ENCODE measurements around the gene TAS2R3. TPM values are rescaled to one million over a fixed set of nuclear protein-coding genes. Genes with fewer than 3 reads are reported as not detected.
A peak's percentile ranks its signal among the peaks of the same experiment; 100 is the strongest.
"Not testable (repeated sequence)": the region's sequence is repeated elsewhere in the genome, so short reads cannot be mapped to it uniquely, and the experiment has no call there.

Gene TAS2R3
- polyA plus RNA-seq, 1 donor (not counting 4 experiments of a cell fraction or from before 2014, with no cell fraction given): 0.51 TPM

DNA sequence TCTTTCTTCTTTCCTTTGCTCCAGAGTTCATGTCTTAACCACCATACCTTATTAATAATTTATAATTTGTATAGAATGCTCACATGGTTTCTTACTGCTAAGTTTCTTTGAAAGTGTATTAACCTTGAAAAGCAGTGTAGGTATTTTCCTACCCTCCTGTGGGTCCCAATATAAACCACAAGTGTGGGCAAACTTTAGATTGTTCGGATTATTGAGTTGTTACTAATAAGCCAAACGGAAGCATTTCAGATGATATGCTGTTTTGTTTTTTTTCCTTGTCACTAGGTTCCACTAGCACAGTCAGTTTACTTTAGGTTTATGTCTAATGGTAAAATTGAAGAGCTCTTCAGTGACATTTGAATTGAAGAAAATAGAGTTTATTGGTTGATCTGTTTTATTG is 15.5 kb upstream of the TAS2R3 start:
- dilution Hi-C loops (cut with MboI; ENCODE audit: extremely low pct_ligation_motif_present, low sequenced_read_pairs): no loop called here
- Histone ChIP-seq H3K4me3 (ENCODE audit: control insufficient read depth in 2 of 3, extremely low read depth in 1 of 3, insufficient read depth in 2 of 3, low read depth in 1 of 3, low read length in 3 of 3) (no peak overlapping the region), H3K9ac (ENCODE audit: control insufficient read depth, extremely low read depth, insufficient read depth, low read length) (no peak overlapping the region), H3K4me2 (ENCODE audit: control insufficient read depth, extremely low read depth, insufficient read depth, low read depth, low read length) (no peak overlapping the region), H4K20me1 (ENCODE audit: control insufficient read depth, extremely low read depth, insufficient read depth, low read length) (no peaks in the 10 kb centered on the region), H2AFZ (ENCODE audit: control insufficient read depth, low read length) (no peak overlapping the region), H3K79me2 (ENCODE audit: control insufficient read depth, insufficient read depth, low read length) (no peaks in the 10 kb centered on the region), H3K9me3 (ENCODE audit: control insufficient read depth, low read depth, low read length) (peaks cover 4% of the 10 kb centered on the region), H3K36me3 (ENCODE audit: control insufficient read depth in 2 of 2, extremely low read depth in 1 of 2, insufficient read depth in 2 of 2, low read length in 2 of 2) (peaks cover 27 to 35% of the 10 kb centered on the region in 2 experiments), H3K27me3 (ENCODE audit: control insufficient read depth, extremely low read depth, insufficient read depth, low read length) (no peaks in the 10 kb centered on the region), H3K9me1 (ENCODE audit: control insufficient read depth, extremely low read depth, insufficient read depth, low read length) (no peaks in the 10 kb centered on the region), H3K4me1 (ENCODE audit: control insufficient read depth, extremely low read depth, insufficient read depth, low read length) (no peaks in the 10 kb centered on the region), H3K27ac (ENCODE audit: control insufficient read depth, insufficient read depth, low read length) (no peak overlapping the region)
- DNase-seq (ENCODE audit: low read depth, low spot score): no peak
- TF ChIP-seq EZH2 (IDR thresholded peaks at IDR 0.05; ENCODE audit: low read length): no peak
- TF ChIP-seq, protein P1, sequence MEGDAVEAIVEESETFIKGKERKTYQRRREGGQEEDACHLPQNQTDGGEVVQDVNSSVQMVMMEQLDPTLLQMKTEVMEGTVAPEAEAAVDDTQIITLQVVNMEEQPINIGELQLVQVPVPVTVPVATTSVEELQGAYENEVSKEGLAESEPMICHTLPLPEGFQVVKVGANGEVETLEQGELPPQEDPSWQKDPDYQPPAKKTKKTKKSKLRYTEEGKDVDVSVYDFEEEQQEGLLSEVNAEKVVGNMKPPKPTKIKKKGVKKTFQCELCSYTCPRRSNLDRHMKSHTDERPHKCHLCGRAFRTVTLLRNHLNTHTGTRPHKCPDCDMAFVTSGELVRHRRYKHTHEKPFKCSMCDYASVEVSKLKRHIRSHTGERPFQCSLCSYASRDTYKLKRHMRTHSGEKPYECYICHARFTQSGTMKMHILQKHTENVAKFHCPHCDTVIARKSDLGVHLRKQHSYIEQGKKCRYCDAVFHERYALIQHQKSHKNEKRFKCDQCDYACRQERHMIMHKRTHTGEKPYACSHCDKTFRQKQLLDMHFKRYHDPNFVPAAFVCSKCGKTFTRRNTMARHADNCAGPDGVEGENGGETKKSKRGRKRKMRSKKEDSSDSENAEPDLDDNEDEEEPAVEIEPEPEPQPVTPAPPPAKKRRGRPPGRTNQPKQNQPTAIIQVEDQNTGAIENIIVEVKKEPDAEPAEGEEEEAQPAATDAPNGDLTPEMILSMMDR (optimal IDR thresholded peaks at IDR 0.05 in 1 of 3, IDR thresholded peaks at IDR 0.05 in 1 of 3, conservative IDR thresholded peaks at IDR 0.05 in 1 of 3; ENCODE audit: extremely low read depth in 1 of 3, insufficient read depth in 2 of 3, low read length in 3 of 3): no peak
- FAIRE-seq: no peak

GRCh38 chr7:141751904-141752303 is 12.0 kb upstream of the TAS2R3 start:
- dilution Hi-C loops (cut with MboI; ENCODE audit: extremely low pct_ligation_motif_present, low sequenced_read_pairs); H3K27ac ChIP-seq (ENCODE audit: control insufficient read depth, insufficient read depth, low read length); DNase-seq (ENCODE audit: low read depth, low spot score); H3K4me1 ChIP-seq (ENCODE audit: control insufficient read depth, extremely low read depth, insufficient read depth, low read length); H3K9me1 ChIP-seq (ENCODE audit: control insufficient read depth, extremely low read depth, insufficient read depth, low read length); H3K27me3 ChIP-seq (ENCODE audit: control insufficient read depth, extremely low read depth, insufficient read depth, low read length); H3K9ac ChIP-seq (ENCODE audit: control insufficient read depth, extremely low read depth, insufficient read depth, low read length); H4K20me1 ChIP-seq (ENCODE audit: control insufficient read depth, extremely low read depth, insufficient read depth, low read length); H2AFZ ChIP-seq (ENCODE audit: control insufficient read depth, low read length); H3K79me2 ChIP-seq (ENCODE audit: control insufficient read depth, insufficient read depth, low read length); H3K4me2 ChIP-seq (ENCODE audit: control insufficient read depth, extremely low read depth, insufficient read depth, low read depth, low read length); FAIRE-seq; H3K9me3 ChIP-seq (ENCODE audit: control insufficient read depth, low read depth, low read length); H3K4me3 ChIP-seq (ENCODE audit: control insufficient read depth in 2 of 3, extremely low read depth in 1 of 3, insufficient read depth in 2 of 3, low read depth in 1 of 3, low read length in 3 of 3): not testable (repeated sequence)
- H3K36me3 ChIP-seq (ENCODE audit: control insufficient read depth in 2 of 2, extremely low read depth in 1 of 2, insufficient read depth in 2 of 2, low read length in 2 of 2): peaks cover 20 to 34% of the 10 kb centered on the region in 2 experiments

- no peak for DNase-seq (ENCODE audit: low read depth, low spot score)
- Histone ChIP-seq H4K20me1 (ENCODE audit: control insufficient read depth, extremely low read depth, insufficient read depth, low read length) (no peaks in the 10 kb centered on the region), H2AFZ (ENCODE audit: control insufficient read depth, low read length) (no peak overlapping the region), H3K79me2 (ENCODE audit: control insufficient read depth, insufficient read depth, low read length) (peaks cover 2% of the 10 kb centered on the region), H3K27me3 (ENCODE audit: control insufficient read depth, extremely low read depth, insufficient read depth, low read length) (no peaks in the 10 kb centered on the region), H3K9me3 (ENCODE audit: control insufficient read depth, low read depth, low read length) (peaks cover 4% of the 10 kb centered on the region), H3K4me1 (ENCODE audit: control insufficient read depth, extremely low read depth, insufficient read depth, low read length) (no peaks in the 10 kb centered on the region), H3K36me3 (ENCODE audit: control insufficient read depth in 2 of 2, extremely low read depth in 1 of 2, insufficient read depth in 2 of 2, low read length in 2 of 2) (peaks cover 23 to 38% of the 10 kb centered on the region in 2 experiments), H3K27ac (ENCODE audit: control insufficient read depth, insufficient read depth, low read length) (no peak overlapping the region), H3K9me1 (ENCODE audit: control insufficient read depth, extremely low read depth, insufficient read depth, low read length) (no peaks in the 10 kb centered on the region), H3K4me2 (ENCODE audit: control insufficient read depth, extremely low read depth, insufficient read depth, low read depth, low read length) (no peak overlapping the region), H3K9ac (ENCODE audit: control insufficient read depth, extremely low read depth, insufficient read depth, low read length) (no peak overlapping the region), H3K4me3 (ENCODE audit: control insufficient read depth in 2 of 3, extremely low read depth in 1 of 3, insufficient read depth in 2 of 3, low read depth in 1 of 3, low read length in 3 of 3) (no peak overlapping the region)
- TF ChIP-seq, protein P1 (optimal IDR thresholded peaks at IDR 0.05 in 1 of 3, IDR thresholded peaks at IDR 0.05 in 1 of 3, conservative IDR thresholded peaks at IDR 0.05 in 1 of 3; ENCODE audit: extremely low read depth in 1 of 3, insufficient read depth in 2 of 3, low read length in 3 of 3): peak in 2 of 3 experiments; percentile 26 to 31
- no peak for TF ChIP-seq EZH2 (IDR thresholded peaks at IDR 0.05; ENCODE audit: low read length)
- dilution Hi-C loops (cut with MboI; ENCODE audit: extremely low pct_ligation_motif_present, low sequenced_read_pairs): no loop called here
- FAIRE-seq: no peak
Measured at GRCh38 chr7:141752634-141753033, 11.3 kb upstream of the TAS2R3 start.
